ENCODE data around the gene PNKP.
A peak's percentile ranks its signal among the peaks of the same experiment; 100 is the strongest.

Gene PNKP

DNA sequence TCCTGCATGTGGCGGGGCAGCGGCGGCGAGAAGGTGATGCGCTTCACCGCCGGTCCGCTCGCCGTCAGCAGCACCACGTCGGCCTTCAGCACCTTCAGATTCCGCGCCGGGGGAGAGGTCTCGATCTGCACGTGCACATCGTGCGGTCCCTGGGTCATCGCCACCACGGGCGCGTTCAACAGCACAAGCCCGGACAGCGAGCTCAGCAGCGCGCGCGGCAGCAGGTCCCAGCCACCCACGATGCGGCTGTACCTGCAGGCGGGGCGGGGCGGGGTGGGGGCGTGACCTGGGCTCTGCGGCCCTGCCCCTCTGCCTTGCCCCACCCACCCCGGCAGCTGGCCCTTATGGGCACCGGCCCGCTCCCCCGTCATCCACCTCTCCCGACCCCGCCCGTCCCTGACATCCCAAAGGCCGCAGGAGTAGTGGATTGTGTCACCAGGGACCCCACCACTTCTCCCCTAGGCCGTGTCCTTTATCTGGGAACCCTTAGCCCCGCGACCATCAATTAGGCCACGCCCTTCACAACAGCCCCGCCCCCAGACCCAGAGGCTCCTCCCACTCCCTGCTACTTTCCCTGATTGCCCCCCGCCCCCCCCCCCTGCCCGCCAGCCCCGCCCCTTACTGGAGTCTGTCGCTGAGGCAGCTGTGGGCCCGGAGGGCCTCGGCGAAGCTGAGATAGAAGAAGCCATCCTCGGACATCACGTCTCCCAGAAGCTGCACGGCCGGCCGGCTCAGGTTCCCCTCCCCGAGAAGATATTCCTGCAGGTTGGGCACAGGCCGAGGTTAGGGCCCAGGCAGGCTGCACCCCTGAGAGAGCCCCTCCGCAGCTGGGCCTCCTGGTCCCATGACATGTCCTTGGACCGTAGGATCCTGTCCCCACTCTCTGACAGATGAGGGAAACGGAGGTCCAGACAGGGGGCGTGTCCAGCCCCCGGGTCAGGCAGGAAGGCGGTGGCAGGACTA is 23.3 kb upstream of the PNKP start:
- DNase-seq (ENCODE audit: low read depth in 2 of 3, low spot score in 1 of 3): peak; percentile 33 to 61 (median 53)

DNA sequence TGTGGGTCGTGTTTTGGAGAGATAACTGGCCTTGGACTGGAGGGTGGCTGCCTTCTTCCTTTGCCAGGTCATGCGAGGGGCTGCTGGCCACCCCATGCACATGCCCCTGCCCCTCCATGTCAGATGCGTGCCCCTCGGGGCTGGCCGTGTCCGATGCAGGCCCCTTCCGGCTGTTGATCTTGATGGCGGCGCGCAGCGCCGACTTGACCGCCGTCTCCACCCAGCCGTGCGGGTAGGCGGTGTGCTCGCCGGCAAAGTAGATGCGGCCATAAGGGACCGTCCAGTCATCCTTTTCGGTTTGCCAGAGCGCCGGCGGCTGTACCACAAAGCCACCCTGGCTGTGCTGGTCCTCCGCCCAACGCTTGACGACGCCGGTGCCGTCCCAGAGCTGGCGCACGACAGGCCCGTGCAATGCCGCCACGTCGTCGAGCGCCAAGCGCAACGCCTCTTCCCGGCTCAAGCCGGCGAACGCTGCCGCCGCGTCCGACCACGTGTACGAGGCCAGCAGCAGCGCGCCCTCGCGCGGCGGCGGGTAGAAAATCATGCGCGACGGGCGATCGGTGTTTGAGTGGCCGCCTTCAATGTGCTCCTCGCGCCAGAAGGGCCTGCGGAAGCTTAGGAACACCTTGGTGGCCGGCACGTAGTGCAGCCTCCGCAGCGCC is 22.4 kb upstream of the PNKP start:
- DNase-seq (ENCODE audit: low read depth in 2 of 3, low spot score in 1 of 3): peak; percentile 60 to 74 (median 72)

DNA sequence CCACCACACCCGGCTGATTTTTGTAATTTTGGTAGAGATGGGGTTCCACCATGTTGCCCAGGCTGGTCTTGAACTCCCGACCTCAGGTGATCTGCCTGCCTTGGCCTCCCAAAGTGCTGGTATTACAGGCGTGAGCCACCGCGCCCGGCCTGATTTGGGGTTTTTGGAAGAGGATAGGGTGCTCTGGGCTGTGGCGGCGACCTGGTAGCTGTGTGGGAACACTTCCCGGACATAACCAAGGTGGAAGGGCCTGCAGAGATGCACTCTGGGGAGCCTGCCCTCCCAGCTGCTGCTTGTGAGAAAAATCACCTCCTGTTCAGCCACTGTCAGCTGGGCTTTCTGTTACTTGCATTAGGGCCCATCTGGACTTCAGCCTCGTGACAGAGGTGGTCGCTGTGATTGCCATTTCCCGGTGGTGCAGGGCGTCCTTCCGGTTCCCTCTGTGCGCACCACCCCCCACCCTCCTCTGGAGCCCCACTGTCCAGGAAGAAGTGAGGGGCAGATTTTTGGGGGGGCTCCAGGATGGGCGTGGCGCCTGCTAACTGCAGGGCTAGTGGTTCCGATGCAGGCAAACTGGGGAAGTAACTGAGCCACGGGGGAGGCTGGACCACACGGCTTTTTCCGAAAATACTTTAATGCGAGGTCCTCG is 21.8 kb upstream of the PNKP start:
- no peak for DNase-seq (ENCODE audit: low read depth in 2 of 3, low spot score in 1 of 3)

DNA sequence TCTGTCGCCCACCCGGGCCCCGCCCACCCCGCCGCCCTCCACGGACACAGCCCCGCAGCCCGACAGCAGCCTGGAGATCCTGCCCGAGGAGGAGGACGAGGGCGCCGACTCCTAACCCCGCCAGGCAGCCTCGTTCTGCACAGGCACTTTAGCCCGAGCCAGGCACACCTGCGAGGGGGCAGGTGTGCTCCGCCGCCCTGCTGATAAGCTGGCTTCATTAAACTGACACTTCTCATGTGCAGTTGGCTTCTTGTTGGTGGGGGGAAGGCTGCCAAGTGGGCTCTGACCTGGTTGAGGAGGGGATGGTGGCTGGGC is 21.1 kb upstream of the PNKP start:
- no peak for DNase-seq (ENCODE audit: low read depth in 2 of 3, low spot score in 1 of 3)

DNA sequence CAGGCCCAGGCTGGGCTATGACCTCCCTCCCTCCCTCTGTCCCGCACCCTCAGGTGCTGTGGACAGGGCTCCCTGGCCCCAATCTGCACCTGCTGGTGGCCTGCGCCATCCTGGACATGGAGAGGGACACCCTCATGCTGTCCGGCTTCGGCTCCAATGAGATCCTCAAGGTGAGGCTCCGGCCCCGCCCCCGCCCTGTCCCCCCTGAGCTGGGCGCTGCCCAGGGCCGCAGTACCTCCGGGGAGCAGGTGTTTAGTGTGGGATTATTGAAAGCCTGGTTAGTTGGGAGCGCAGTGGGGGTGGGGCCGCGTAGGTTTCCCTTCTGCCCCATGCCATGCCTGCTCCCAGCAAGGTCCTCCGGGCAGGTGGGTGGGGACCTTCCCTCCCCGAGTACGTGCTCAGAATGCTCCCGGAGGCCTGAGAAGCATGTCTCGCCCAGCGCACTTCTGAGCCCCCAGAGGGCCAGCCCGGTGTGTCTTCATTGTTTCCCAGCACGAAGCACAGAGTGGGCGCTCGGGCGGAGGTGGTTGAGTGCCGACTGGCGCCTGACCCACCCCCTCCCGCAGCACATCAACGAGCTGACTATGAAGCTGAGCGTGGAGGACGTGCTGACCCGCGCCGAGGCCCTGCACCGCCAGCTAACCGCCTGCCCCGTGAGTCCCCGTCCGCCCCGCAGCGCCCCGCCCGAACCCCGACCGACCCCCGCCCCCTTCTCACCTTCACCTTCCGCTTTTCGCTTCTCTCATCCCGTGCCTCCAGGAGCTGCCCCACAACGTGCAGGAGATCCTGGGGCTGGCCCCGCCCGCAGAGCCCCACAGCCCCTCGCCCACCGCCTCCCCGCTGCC is 20.5 kb upstream of the PNKP start:
- no peak for DNase-seq (ENCODE audit: low read depth in 2 of 3, low spot score in 1 of 3)

DNA sequence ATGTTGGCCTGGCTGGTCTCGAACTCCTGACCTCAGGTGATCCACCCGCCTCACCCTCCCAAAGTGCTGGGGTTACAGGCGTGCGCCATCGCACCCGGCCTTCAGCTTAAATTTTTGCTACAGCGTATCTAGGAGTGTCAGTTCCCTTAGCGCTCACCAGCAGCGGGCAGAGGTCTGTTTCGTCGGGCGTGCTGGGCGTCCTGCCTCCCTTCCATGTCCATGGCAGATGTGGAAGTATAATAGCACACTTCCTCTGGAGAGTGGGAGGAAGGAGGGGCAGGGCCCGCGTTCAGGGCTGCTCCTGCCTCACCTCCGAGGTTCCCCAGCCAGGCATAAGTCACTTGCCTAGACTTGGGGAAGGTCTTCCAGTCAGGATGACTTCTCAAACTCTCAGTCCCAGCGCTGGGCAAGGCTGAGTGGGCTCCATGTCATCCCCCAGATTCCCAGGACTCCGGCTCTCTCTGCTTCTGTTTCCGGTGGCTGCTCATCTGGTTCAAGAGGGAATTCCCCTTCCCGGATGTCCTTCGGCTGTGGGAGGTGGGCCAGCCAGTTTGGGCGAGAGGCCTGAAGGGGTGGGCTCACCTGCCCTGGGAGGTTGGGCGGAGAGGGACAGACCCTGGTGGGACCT is 19.8 kb upstream of the PNKP start:
- no peak for DNase-seq (ENCODE audit: low read depth in 2 of 3, low spot score in 1 of 3)

DNA sequence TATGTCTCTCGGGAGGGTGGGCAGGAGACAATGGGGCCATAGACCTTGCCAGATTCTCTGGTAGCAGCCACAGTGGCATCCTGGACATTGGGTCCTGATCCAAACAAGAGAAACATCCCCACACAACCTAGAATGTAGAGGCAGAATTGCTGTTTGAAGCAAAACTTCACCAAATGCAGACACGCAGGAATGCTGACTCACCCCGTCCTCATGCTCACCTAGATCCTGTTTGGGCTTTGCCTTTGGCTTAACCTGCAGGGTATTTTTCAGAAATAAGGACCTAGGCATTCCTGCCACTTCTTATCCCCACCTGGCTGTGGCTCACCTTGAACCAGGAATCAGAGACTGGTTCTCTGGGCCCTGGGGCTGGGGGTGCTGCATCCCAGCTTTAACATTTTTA is 17.4 kb upstream of the PNKP start:
- no peak for DNase-seq (ENCODE audit: low read depth in 2 of 3, low spot score in 1 of 3)

DNA sequence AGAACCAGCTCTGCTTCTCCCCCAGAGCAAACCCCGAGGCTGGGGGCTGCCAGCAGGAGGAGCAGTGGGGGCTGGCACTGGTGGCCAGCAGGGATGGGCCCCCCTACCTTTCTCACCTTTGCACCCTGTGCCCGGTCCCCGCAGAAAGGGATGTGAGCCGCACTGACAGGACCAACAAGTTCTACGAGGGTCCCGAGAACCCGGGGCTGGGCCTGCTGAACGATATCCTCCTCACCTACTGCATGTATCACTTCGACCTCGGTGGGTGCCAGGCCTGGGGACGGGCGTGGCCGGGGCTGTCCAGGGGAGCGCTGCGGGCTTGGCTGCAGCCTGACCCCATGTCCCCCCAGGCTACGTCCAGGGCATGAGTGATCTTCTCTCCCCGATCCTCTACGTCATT is 16.7 kb upstream of the PNKP start:
- DNase-seq (ENCODE audit: low read depth in 2 of 3, low spot score in 1 of 3): no peak

DNA sequence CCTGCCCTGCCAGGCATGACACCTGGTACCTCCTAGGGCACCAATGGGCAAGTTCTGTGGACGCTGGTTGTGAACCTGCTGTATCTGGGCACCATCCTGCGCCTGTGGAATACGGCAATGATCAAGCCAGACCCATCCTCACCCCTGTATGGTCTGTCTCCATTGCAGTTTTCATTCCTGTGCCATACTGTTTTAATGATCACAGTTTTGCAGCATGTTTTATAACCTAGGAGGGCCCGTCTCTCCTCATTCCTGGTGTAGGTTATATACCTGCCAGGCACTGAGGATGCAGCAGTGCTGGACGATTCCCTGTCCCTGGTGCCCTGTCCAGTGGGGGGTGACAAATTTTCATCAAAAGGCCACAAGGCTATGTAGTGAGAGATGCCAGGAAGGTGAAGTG is 15.7 kb upstream of the PNKP start:
- DNase-seq (ENCODE audit: low read depth in 2 of 3, low spot score in 1 of 3): no peak

DNA sequence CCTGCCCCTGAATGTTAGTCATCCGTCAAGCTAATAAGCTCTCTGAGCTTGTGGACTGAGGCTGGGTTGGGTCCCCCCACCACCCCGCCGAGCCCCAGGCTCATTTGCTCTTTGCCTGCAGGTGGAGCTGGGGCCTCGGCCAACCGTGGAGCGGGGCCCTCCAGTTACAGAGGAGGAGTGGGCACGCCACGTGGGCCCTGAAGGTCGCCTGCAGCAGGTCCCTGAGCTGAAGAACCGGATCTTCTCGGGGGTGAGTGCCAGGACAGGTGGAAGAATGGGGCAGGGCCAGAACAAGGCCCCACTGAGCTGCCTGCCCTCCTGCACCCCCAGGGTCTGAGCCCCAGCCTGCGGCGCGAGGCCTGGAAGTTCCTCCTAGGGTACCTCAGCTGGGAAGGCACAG is 15.3 kb upstream of the PNKP start:
- DNase-seq (ENCODE audit: low read depth in 2 of 3, low spot score in 1 of 3): no peak

DNA sequence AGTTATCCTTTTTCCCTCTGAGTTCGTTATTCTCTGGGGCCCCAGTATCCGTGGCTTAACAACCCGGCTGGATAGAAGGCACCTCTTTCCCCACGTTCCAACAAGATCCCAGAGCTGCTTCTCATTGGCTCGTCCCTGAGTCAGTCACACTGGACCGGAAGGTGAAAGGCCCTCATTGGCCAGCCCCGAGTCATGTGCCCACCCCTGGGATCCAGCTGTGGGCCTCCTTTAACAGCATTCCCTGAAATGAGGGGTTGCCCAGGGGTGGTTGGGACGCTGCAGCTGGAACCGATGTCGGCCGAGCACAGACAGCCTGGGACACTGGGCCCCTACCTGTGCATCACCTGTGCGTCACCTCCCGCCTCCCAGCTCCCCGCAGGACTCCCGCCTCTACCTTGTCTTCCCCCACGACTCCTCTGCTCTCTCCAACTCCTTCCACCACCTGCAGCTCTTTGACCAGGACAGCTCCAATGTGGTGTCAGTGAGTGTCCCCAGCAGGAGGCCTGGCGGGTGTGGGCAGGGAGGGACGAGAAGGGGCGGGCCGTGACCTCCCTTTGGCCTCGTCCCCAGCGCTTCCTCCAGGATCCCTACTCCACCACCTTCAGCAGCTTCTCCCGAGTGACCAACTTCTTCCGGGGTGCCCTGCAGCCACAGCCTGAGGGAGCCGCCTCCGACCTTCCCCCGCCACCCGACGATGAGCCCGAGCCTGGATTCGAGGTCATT is 14.5 kb upstream of the PNKP start:
- DNase-seq (ENCODE audit: low read depth in 2 of 3, low spot score in 1 of 3): no peak

DNA sequence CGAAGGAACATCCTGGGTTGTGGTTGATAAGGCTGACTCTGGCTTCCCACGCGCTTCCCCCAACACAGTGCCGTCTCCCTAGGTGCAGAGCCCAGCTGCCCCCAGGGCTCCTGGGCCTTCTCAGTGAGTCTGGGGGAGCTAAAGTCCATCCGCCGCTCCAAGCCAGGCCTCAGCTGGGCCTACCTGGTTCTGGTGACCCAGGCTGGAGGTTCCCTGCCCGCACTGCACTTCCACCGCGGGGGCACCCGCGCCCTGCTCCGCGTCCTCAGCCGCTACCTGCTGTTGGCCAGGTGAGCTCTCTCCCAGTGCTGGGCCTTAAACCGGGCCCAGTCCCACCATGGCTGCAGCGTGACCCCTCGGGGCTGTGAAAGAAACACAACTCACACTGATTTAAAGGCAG is 13.8 kb upstream of the PNKP start:
- DNase-seq (ENCODE audit: low read depth in 2 of 3, low spot score in 1 of 3): no peak

DNA sequence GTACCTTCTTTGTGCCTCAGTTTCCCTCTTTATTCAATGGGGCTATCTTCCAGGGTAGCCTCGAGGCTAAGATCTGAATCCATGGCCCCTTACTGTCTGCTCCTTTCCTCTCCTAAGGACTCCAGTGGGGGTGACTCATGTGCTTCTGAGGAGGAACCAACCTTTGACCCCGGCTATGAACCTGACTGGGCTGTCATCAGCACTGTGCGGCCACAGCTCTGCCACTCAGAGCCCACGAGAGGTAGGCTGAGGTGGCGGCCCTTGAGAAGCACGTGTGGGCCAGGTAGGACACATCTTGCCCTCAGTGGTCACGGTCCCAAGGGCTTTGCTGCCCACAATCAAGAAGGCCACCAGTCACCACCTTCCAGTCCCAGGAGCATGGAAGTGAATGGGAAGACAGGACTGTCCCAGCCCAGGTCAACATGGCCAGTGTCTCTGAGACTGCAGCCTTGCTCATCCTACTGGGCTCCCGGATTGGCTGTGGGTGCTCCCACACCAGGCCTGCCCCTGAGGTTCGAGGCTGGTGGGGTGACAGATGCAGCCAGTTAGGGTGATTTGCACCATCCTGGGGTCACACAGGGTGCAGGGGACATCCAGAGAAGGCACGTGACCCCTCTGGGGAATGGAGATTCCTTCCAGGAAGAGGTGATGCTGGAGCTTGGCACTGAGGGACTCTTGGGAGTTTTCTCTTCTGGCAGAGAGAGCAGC is 12.9 kb upstream of the PNKP start:
- no peak for DNase-seq (ENCODE audit: low read depth in 2 of 3, low spot score in 1 of 3)

DNA sequence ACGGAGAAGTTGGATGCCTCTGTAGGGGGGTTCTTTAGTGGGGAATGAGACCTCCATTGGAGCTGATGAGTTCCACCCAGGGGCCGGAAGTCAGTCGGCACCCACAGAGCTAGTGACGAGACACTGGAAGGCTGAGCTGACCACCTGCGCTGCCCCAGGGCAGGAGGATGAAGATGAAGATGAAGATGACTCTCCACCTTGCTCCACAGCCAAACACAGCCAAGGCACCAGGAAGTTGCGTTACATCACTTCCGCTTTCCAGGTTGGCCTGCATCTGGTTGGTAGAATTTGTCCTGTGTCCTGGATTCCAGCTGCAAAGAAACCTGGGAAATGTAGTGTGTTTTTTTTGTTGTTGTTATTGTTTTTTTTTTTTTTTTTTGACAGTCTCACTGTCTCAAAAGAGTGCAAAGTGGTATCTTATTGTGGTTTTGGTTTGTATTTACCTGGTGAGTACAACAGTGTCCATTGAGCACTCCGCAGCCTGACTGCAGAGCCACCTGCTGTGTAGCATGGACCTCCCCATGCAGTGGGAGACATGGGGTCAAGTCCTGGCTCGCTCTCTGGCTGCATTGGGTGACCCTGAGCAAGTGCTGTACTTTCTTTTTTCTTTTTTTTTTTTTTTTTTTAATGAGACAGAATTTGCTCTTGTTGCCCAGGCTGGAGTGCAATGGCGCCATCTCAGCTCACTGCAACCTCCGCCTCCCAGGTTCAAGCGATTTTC is 12.0 kb upstream of the PNKP start:
- no peak for DNase-seq (ENCODE audit: low read depth in 2 of 3, low spot score in 1 of 3)

DNA sequence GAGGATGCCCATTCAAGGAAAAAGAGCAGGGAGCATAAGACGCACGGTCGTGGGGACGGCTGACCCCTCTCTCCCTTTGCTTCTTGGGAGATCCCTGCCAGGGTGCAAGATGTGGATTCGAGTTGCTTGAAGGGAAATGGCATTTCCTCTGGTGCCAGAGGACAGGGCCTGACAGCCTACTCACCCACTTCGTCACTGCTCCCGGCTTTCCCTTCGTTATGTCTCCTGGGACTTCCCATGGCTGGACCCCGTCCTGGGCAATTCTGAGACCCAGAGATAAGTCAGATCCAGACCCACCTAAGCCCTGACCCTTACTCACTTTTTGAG is 11.3 kb upstream of the PNKP start:
- no peak for DNase-seq (ENCODE audit: low read depth in 2 of 3, low spot score in 1 of 3)

DNA sequence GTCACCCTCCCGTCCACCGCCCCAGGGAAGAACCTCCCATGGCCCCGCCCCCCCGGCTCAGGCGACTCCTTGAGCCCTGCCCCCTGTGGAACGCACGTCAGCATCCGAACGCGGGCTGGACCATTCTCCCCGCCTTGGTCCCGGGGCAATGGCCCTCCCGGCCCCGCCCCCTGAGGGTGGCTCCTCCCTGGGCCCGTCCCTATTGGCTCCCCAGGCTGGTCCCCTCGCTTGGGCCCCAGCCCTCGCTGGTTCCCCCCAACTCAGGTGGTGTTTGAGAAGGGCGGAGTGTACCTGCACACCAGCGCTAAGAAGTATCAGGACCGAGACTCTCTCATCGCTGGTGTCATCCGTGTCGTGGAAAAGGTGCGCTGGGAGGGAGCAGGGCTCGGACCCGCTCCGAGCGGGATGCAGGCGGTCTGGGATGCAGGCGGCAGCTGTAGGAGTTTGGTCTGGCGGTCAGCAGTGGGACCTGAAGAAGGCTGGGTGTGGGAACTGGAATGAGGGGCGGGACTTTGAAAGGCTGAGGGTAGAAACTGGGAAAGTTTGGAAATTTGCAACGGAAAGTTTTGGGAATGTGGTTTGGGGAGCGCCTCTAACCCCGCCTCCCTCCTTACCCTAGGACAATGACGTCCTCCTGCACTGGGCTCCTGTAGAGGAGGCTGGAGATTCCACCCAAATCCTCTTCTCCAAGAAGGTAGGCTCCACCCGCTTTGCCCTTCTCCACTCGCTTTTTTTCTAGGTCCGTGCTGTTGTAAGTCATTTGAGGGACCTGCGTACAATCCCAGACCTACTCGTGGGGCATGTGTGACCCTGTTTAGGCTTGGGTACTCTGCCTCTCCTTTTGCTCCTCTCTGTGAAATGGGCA is 10.7 kb upstream of the PNKP start:
- DNase-seq (ENCODE audit: low read depth in 2 of 3, low spot score in 1 of 3): peak; percentile 98 to 99 (median 98)

DNA sequence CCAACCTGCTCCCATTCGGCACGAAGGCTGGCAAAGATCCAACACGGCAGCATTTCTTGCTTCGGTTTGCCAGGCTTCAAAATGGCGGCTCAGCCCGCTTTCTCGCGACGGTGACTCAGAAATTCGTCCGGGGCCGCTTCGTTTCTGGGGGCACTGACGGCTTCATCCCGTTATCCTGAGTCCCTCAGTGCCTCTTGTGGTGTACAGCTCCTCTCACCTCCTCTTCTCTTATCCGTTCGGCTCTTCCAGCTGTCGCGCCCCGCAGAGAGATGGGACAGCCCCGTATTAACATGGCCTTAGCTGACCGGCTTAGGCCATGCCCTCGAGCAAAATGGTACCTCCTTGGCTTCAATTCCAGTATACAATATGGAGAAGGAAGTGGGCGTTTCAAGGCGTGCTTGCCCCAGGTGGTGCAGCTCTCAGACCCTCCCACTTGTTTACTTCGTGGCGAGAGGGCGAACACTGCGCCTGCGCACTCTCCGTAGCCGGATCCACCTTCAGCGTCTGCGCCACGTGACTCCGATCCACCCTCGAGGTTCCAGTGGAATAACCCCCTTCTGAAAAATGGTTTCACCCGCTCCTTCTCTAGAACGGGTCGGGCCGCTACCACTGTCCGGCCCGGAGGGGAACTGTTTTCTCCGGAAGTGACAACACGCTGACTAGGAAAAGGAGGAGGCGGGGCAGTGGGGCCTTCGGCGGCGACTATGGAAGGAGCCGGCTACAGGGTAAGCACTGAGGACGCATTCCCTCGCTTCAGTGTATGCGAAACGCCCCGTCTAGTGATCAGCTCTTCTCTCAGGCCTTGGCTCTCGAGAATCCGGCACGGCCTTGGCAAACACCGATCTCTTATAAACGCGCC is 9.9 kb upstream of the PNKP start, which contains the start of the genes AKT1S1 and TBC1D17:
AKT1S1 (minus strand) TSS at position 336 of the 859 bp plus-strand sequence. CDS start 4,060 bp downstream, outside the sequence.
TBC1D17 (plus strand) TSS at position 683 of the 859 bp plus-strand sequence; CDS start at position 705, 22 bp downstream.
- DNase-seq (ENCODE audit: low read depth in 2 of 3, low spot score in 1 of 3): peak; percentile 94 to 98 (median 98)
